Measurements from ENCODE around the gene LEO1. TPM values are rescaled to one million over a fixed set of nuclear protein-coding genes. Genes with fewer than 3 reads are reported as not detected.

Gene LEO1
- total RNA-seq, 4 donors from 2014 or later: 23.9 to 53.6 (median 27.3) TPM

DNA sequence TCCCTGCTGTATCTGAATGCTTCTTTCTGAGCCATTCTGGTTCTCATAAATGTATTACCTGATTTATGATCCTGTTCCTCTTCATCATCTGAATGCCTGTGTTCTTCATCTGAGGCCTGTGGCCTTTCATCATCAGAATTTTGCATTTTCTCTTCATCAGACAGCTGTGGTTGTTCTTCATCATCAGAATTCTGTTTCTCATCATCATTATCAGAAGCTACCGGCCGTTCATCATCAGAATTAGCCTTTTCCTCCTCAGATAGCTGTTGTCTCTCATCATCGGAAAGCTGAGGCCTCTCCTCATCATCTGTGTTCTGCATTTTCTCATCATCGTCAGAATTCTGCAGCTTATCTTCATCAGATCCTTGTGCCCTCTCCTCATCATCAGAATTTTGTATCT, 5.9 kb downstream of the LEO1 start:
- H3K4me3 ChIP-seq: no peak overlapping the region
- no peak overlapping the region for H3K27ac ChIP-seq
- peaks cover 0 to 13% (median 3%) of the 10 kb centered on the region in 4 donors for H3K4me1 ChIP-seq
- H3K36me3 ChIP-seq: peaks cover 0 to 32% (median 0%) of the 10 kb centered on the region in 3 donors
- peaks cover 0 to 9% (median 0%) of the 10 kb centered on the region in 4 donors for H3K9me3 ChIP-seq
- no peak for TF ChIP-seq POLR2A (IDR thresholded peaks at IDR 0.05)
- TF ChIP-seq, protein P1, sequence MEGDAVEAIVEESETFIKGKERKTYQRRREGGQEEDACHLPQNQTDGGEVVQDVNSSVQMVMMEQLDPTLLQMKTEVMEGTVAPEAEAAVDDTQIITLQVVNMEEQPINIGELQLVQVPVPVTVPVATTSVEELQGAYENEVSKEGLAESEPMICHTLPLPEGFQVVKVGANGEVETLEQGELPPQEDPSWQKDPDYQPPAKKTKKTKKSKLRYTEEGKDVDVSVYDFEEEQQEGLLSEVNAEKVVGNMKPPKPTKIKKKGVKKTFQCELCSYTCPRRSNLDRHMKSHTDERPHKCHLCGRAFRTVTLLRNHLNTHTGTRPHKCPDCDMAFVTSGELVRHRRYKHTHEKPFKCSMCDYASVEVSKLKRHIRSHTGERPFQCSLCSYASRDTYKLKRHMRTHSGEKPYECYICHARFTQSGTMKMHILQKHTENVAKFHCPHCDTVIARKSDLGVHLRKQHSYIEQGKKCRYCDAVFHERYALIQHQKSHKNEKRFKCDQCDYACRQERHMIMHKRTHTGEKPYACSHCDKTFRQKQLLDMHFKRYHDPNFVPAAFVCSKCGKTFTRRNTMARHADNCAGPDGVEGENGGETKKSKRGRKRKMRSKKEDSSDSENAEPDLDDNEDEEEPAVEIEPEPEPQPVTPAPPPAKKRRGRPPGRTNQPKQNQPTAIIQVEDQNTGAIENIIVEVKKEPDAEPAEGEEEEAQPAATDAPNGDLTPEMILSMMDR (IDR thresholded peaks at IDR 0.05): no peak
- no peak for DNase-seq
- H3K27me3 ChIP-seq: no peaks in the 10 kb centered on the region

GRCh38 chr15:51955504-51955903, 16.1 kb downstream of the LEO1 start:
- Histone ChIP-seq H3K36me3 (peaks cover 0 to 97% (median 0%) of the 10 kb centered on the region in 3 donors), H3K27ac (no peak overlapping the region), H3K9me3 (no peaks in the 10 kb centered on the region), H3K27me3 (no peaks in the 10 kb centered on the region), H3K4me3 (no peak overlapping the region), H3K4me1 (no peaks in the 10 kb centered on the region)
- TF ChIP-seq POLR2A (IDR thresholded peaks at IDR 0.05): no peak
- TF ChIP-seq, protein P1 (IDR thresholded peaks at IDR 0.05): no peak
- no peak for DNase-seq

GRCh38 chr15:51952805-51953204, 18.8 kb downstream of the LEO1 start:
- Histone ChIP-seq H3K4me3 (no peak overlapping the region), H3K4me1 (no peaks in the 10 kb centered on the region), H3K9me3 (no peaks in the 10 kb centered on the region), H3K27me3 (no peaks in the 10 kb centered on the region), H3K36me3 (peaks cover 0 to 98% (median 0%) of the 10 kb centered on the region in 3 donors), H3K27ac (no peak overlapping the region)
- TF ChIP-seq, protein P1 (IDR thresholded peaks at IDR 0.05): no peak
- no peak for TF ChIP-seq POLR2A (IDR thresholded peaks at IDR 0.05)
- no peak for DNase-seq

GRCh38 chr15:51947124-51947523, 24.5 kb downstream of the LEO1 start:
- Histone ChIP-seq H3K4me3 (no peak overlapping the region), H3K4me1 (no peaks in the 10 kb centered on the region), H3K27me3 (no peaks in the 10 kb centered on the region), H3K27ac (no peak overlapping the region), H3K9me3 (no peaks in the 10 kb centered on the region), H3K36me3 (peaks cover 0 to 76% (median 0%) of the 10 kb centered on the region in 3 donors)
- no peak for DNase-seq
- no peak for TF ChIP-seq POLR2A (IDR thresholded peaks at IDR 0.05)
- TF ChIP-seq, protein P1 (IDR thresholded peaks at IDR 0.05): no peak

DNA sequence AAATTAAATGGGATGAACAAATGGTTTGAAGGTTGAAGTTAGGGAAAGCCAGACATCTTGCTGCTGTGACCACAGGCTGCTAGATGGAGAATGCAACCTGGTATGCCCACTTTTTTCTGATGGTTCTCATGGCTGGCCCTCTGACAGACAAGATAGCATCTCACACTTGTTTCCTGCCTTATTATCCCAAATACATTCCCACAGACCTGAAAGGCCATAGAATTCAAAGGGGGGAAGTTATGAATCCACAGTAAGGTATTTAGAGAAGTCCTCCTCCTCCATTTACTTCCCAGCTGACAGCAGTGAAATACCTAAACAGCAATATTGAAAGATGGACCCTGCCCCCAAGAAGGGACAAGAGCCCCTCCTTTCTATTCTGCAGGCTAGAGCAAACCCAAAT, 32.4 kb downstream of the LEO1 start:
- TF ChIP-seq, protein P1 (IDR thresholded peaks at IDR 0.05): no peak
- no peak for TF ChIP-seq POLR2A (IDR thresholded peaks at IDR 0.05)
- peaks cover 0 to 35% (median 0%) of the 10 kb centered on the region in 3 donors for H3K36me3 ChIP-seq
- no peaks in the 10 kb centered on the region for H3K4me1 ChIP-seq

GRCh38 chr15:51938286-51938685, 33.3 kb downstream of the LEO1 start:
- no peaks in the 10 kb centered on the region for H3K27me3 ChIP-seq
- no peak overlapping the region for H3K27ac ChIP-seq
- TF ChIP-seq POLR2A (IDR thresholded peaks at IDR 0.05): no peak
- TF ChIP-seq, protein P1 (IDR thresholded peaks at IDR 0.05): no peak
- no peaks in the 10 kb centered on the region for H3K4me1 ChIP-seq
- DNase-seq: no peak
- H3K9me3 ChIP-seq: no peaks in the 10 kb centered on the region
- peaks cover 0 to 40% (median 0%) of the 10 kb centered on the region in 3 donors for H3K36me3 ChIP-seq
- no peak overlapping the region for H3K4me3 ChIP-seq

More for the DNA sequence above, 32.4 kb downstream of the LEO1 start:
- H3K27ac ChIP-seq: no peak overlapping the region
- H3K4me3 ChIP-seq: no peak overlapping the region
- no peaks in the 10 kb centered on the region for H3K9me3 ChIP-seq
- DNase-seq: no peak
- H3K27me3 ChIP-seq: no peaks in the 10 kb centered on the region
